Neutrophil (primary cell): ENCODE data around the gene PLCD1.

Experiments
- H3K27ac ChIP-seq: fragments of 200-600 bp; sonication (generic); 2 replicates; pipeline ENCODE4 v1.5.1; 2016; ENCODE audit warnings: mild to moderate bottlenecking, moderate library complexity
- H3K27me3 ChIP-seq: fragments of 200-600 bp; sonication (generic); 2 replicates; pipeline ENCODE4 v1.6.0; 2016; ENCODE audit warnings: mild to moderate bottlenecking
- H3K36me3 ChIP-seq: fragments of 200-600 bp; sonication (generic); 2 replicates; pipeline ENCODE4 v1.5.1; 2017
- H3K4me1 ChIP-seq, 2 experiments: fragments of 200-600 bp in 1 of 2; sonication (generic) in 1 of 2; 1 replicate in 1 of 2; 2 replicates in 1 of 2; pipeline versions ENCODE4 v1.5.1 to v1.6.1; 2013 to 2016; ENCODE audit warnings: low read depth in 1 of 2, low read length in 1 of 2, mild to moderate bottlenecking in 1 of 2, moderate library complexity in 1 of 2; ENCODE audit not compliant: control insufficient read depth in 1 of 2, insufficient read depth in 1 of 2
- H3K4me3 ChIP-seq, 2 experiments: fragments of 200-600 bp in 1 of 2; sonication (generic) in 1 of 2; 1 replicate in 1 of 2; 2 replicates in 1 of 2; pipeline ENCODE4 v1.5.1; 2013 to 2016; ENCODE audit warnings: low read depth in 1 of 2, low read length in 1 of 2, mild to moderate bottlenecking in 1 of 2, moderate library complexity in 1 of 2
- H3K9me3 ChIP-seq: fragments of 200-600 bp; sonication (generic); 2 replicates; pipeline ENCODE4 v1.5.1; 2016
- CTCF ChIP-seq: fragments of 200-600 bp; sonication (generic); IDR thresholded peaks from 2 replicates; pipeline ENCODE4 v1.5.1; 2016; ENCODE audit warnings: antibody characterized with exemption

The PLCD1 gene

GRCh38 chr3:37984051-37984450 is 45.4 kb downstream of the PLCD1 start:
- Histone ChIP-seq H3K9me3 (no peaks in the 10 kb centered on the region), H3K36me3 (no peaks in the 10 kb centered on the region), H3K4me1 (peaks cover 95 to 96% of the 10 kb centered on the region in 2 experiments), H3K27ac (peak overlapping the region; percentile 42), H3K4me3 (no peak overlapping the region), H3K27me3 (no peaks in the 10 kb centered on the region)
- no peak for TF ChIP-seq CTCF

- Histone ChIP-seq H3K36me3 (no peaks in the 10 kb centered on the region), H3K27ac (peak overlapping the region; percentile 83), H3K4me3 (no peak overlapping the region), H3K9me3 (no peaks in the 10 kb centered on the region), H3K27me3 (no peaks in the 10 kb centered on the region), H3K4me1 (peaks cover 83 to 85% of the 10 kb centered on the region in 2 experiments)
- TF ChIP-seq CTCF: no peak
Observed at GRCh38 chr3:37982331-37982730, 47.1 kb downstream of the PLCD1 start.

- H3K4me3 ChIP-seq: no peak overlapping the region
- peaks cover under 1% of the 10 kb centered on the region for H3K36me3 ChIP-seq
- H3K4me1 ChIP-seq: peaks cover 73 to 75% of the 10 kb centered on the region in 2 experiments
- no peaks in the 10 kb centered on the region for H3K27me3 ChIP-seq
- H3K9me3 ChIP-seq: no peaks in the 10 kb centered on the region
- H3K27ac ChIP-seq: peak overlapping the region; percentile 83
- TF ChIP-seq CTCF: no peak
Observed at GRCh38 chr3:37981348-37981664, 48.1 kb downstream of the PLCD1 start.

- no peak for TF ChIP-seq CTCF
- Histone ChIP-seq H3K4me3 (peak overlapping the region; percentile 21 to 46), H3K27me3 (no peaks in the 10 kb centered on the region), H3K36me3 (peaks cover 7% of the 10 kb centered on the region), H3K27ac (peak overlapping the region; percentile 83), H3K9me3 (no peaks in the 10 kb centered on the region), H3K4me1 (peaks cover 69 to 70% of the 10 kb centered on the region in 2 experiments)
Observed at GRCh38 chr3:37980462-37981347, 48.7 kb downstream of the PLCD1 start.

- Histone ChIP-seq H3K4me1 (peaks cover 60 to 64% of the 10 kb centered on the region in 2 experiments), H3K27me3 (no peaks in the 10 kb centered on the region), H3K9me3 (no peaks in the 10 kb centered on the region), H3K27ac (peak overlapping the region; percentile 83), H3K36me3 (peaks cover 8% of the 10 kb centered on the region), H3K4me3 (peak overlapping the region; percentile 21 to 46)
- no peak for TF ChIP-seq CTCF
Observed at GRCh38 chr3:37979541-37980461, 49.6 kb downstream of the PLCD1 start.
